NCI-H82 (cell line): ENCODE results near the gene MIPEP.

Experiments used
- DNase-seq: peaks from one replicate; lab custom pipeline; 2025; lab: John Stamatoyannopoulos, UW

Gene MIPEP

GRCh38 chr13:23680845-23681669 lies 208.1 kb downstream of the MIPEP start:
- no peak for DNase-seq
